ENCODE results near the gene LRRC74A.

LRRC74A gene

DNA sequence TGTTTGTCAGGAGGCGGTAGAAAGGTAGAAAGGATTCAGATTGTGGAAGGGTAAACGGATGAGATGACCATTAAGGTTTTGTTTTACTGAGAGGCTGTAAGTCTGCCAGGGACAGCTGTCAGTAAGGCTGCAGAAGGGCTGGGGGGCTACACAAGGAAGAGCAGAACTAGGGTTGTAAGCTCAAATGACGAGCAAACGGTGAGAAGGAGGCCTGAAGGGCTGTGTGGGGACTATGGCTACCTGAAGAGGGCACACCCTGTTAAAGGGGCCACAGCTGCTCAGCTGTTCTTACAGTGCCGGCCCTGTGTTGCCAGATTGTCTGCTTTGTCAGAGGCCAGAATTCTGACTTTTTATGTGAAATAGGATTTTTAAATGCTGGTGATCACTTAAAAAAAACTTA, 45.8 kb upstream of the LRRC74A start:
- H3K27ac ChIP-seq (ENCODE audit: insufficient read depth in 1 of 2, low read depth in 1 of 2, low read length in 2 of 2, poor library complexity in 1 of 2, severe bottlenecking in 2 of 2): no peak overlapping the region
- ChIA-PET CTCF (interaction anchor here (1.1 to 16.5 kb wide), 6 partner anchors 12 to 66 kb away, joined by 3 to 520 read pairs (median 4); partner anchors contain the start of genes ANGEL1 and VASH1), POLR2A (no interaction called here)
- DNase-seq: no peak
- H3K4me3 ChIP-seq (ENCODE audit: control insufficient read depth in 1 of 7, extremely low read depth in 1 of 7, insufficient read depth in 4 of 7, low read depth in 2 of 7, low read length in 6 of 7): no peak overlapping the region
- H3K27me3 ChIP-seq (replicated peaks in 2 of 5; ENCODE audit: control insufficient read depth in 4 of 5, insufficient read depth in 5 of 5, low read length in 4 of 5): no peaks in the 10 kb centered on the region
- peaks cover 7 to 23% (median 13%) of the 10 kb centered on the region in 4 experiments for H3K36me3 ChIP-seq (ENCODE audit: control insufficient read depth in 4 of 4, insufficient read depth in 4 of 4, low read length in 3 of 4)
- H3K9me3 ChIP-seq (ENCODE audit: control extremely low read depth in 1 of 5, control insufficient read depth in 4 of 5, insufficient read depth in 2 of 5, low read depth in 1 of 5, low read length in 4 of 5): no peaks in the 10 kb centered on the region
- 80% methylated on average over 4 of the region's 5 CpGs for WGBS (ENCODE audit: insufficient coverage)
- peaks cover 0 to 48% (median 37%) of the 10 kb centered on the region in 4 experiments for H3K4me1 ChIP-seq (ENCODE audit: control extremely low read depth in 1 of 4, control insufficient read depth in 4 of 4, insufficient read depth in 4 of 4, low read length in 3 of 4)

- Histone ChIP-seq H3K27me3 (replicated peaks in 2 of 5; ENCODE audit: control insufficient read depth in 4 of 5, insufficient read depth in 5 of 5, low read length in 4 of 5) (no peaks in the 10 kb centered on the region), H3K4me3 (ENCODE audit: control insufficient read depth in 1 of 7, extremely low read depth in 1 of 7, insufficient read depth in 4 of 7, low read depth in 2 of 7, low read length in 6 of 7) (no peak overlapping the region), H3K9me3 (ENCODE audit: control extremely low read depth in 1 of 5, control insufficient read depth in 4 of 5, insufficient read depth in 2 of 5, low read depth in 1 of 5, low read length in 4 of 5) (no peaks in the 10 kb centered on the region), H3K36me3 (ENCODE audit: control insufficient read depth in 4 of 4, insufficient read depth in 4 of 4, low read length in 3 of 4) (peaks cover 7 to 28% (median 13%) of the 10 kb centered on the region in 4 experiments), H3K4me1 (ENCODE audit: control extremely low read depth in 1 of 4, control insufficient read depth in 4 of 4, insufficient read depth in 4 of 4, low read length in 3 of 4) (peaks cover 0 to 44% (median 37%) of the 10 kb centered on the region in 4 experiments), H3K27ac (ENCODE audit: insufficient read depth in 1 of 2, low read depth in 1 of 2, low read length in 2 of 2, poor library complexity in 1 of 2, severe bottlenecking in 2 of 2) (peak overlapping the region in 1 of 2 experiments; percentile 57)
- 95% methylated on average over 10 of the region's 11 CpGs for WGBS (ENCODE audit: insufficient coverage)
- DNase-seq: no peak
- CTCF ChIA-PET: interaction anchor here (1.1 to 16.5 kb wide), 7 partner anchors 12 to 67 kb away, joined by 3 to 520 read pairs (median 4); partner anchors contain the start of genes ANGEL1 and VASH1
- POLR2A ChIA-PET: interaction anchor here (1.3 to 1.7 kb wide), 2 partner anchors 12 to 71 kb away, joined by 3 read pairs; no protein-coding TSS in a partner anchor
These were observed 45.1 kb upstream of the LRRC74A start for GRCh38 chr14:76780875-76781647.

- H3K9me3 ChIP-seq (ENCODE audit: control extremely low read depth in 1 of 5, control insufficient read depth in 4 of 5, insufficient read depth in 2 of 5, low read depth in 1 of 5, low read length in 4 of 5): no peaks in the 10 kb centered on the region
- CTCF ChIA-PET: interaction anchor here (1.6 to 16.5 kb wide), 4 partner anchors 13 to 67 kb away, joined by 4 to 520 read pairs (median 117); partner anchors contain the start of gene VASH1
- no peaks in the 10 kb centered on the region for H3K27me3 ChIP-seq (replicated peaks in 2 of 5; ENCODE audit: control insufficient read depth in 4 of 5, insufficient read depth in 5 of 5, low read length in 4 of 5)
- no peak for DNase-seq
- H3K36me3 ChIP-seq (ENCODE audit: control insufficient read depth in 4 of 4, insufficient read depth in 4 of 4, low read length in 3 of 4): peaks cover 7 to 32% (median 15%) of the 10 kb centered on the region in 4 experiments
- POLR2A ChIA-PET: interaction anchor here (1.3 to 1.7 kb wide), 2 partner anchors 13 to 71 kb away, joined by 3 read pairs; no protein-coding TSS in a partner anchor
- peaks cover 0 to 40% (median 33%) of the 10 kb centered on the region in 4 experiments for H3K4me1 ChIP-seq (ENCODE audit: control extremely low read depth in 1 of 4, control insufficient read depth in 4 of 4, insufficient read depth in 4 of 4, low read length in 3 of 4)
- H3K27ac ChIP-seq (ENCODE audit: insufficient read depth in 1 of 2, low read depth in 1 of 2, low read length in 2 of 2, poor library complexity in 1 of 2, severe bottlenecking in 2 of 2): peak overlapping the region in 1 of 2 experiments; percentile 57
- H3K4me3 ChIP-seq (ENCODE audit: control insufficient read depth in 1 of 7, extremely low read depth in 1 of 7, insufficient read depth in 4 of 7, low read depth in 2 of 7, low read length in 6 of 7): no peak overlapping the region
- WGBS (ENCODE audit: insufficient coverage): no CpG with 5 or more reads among the region's 2 CpGs
These were observed 44.6 kb upstream of the LRRC74A start for GRCh38 chr14:76781648-76782051.

- POLR2A ChIA-PET: interaction anchor here (1.3 to 3.7 kb wide), 3 partner anchors 9 to 72 kb away, joined by 3 to 17 read pairs (median 3); no protein-coding TSS in a partner anchor
- H3K9me3 ChIP-seq (ENCODE audit: control extremely low read depth in 1 of 5, control insufficient read depth in 4 of 5, insufficient read depth in 2 of 5, low read depth in 1 of 5, low read length in 4 of 5): no peaks in the 10 kb centered on the region
- peaks cover 0 to 35% (median 29%) of the 10 kb centered on the region in 4 experiments for H3K4me1 ChIP-seq (ENCODE audit: control extremely low read depth in 1 of 4, control insufficient read depth in 4 of 4, insufficient read depth in 4 of 4, low read length in 3 of 4)
- H3K36me3 ChIP-seq (ENCODE audit: control insufficient read depth in 4 of 4, insufficient read depth in 4 of 4, low read length in 3 of 4): peaks cover 7 to 38% (median 19%) of the 10 kb centered on the region in 4 experiments
- no peaks in the 10 kb centered on the region for H3K27me3 ChIP-seq (replicated peaks in 2 of 5; ENCODE audit: control insufficient read depth in 4 of 5, insufficient read depth in 5 of 5, low read length in 4 of 5)
- no peak for DNase-seq
- CTCF ChIA-PET: interaction anchor here (1.0 to 16.5 kb wide), 8 partner anchors 9 to 315 kb away, joined by 3 to 520 read pairs (median 19); partner anchors contain the start of gene VASH1
- WGBS (ENCODE audit: insufficient coverage): 93% methylated on average over 10 of the region's 10 CpGs
- H3K4me3 ChIP-seq (ENCODE audit: control insufficient read depth in 1 of 7, extremely low read depth in 1 of 7, insufficient read depth in 4 of 7, low read depth in 2 of 7, low read length in 6 of 7): peak overlapping the region in 3 of 7 experiments; percentile 15 to 39 (median 30)
- peak overlapping the region in 1 of 2 experiments; percentile 57 for H3K27ac ChIP-seq (ENCODE audit: insufficient read depth in 1 of 2, low read depth in 1 of 2, low read length in 2 of 2, poor library complexity in 1 of 2, severe bottlenecking in 2 of 2)
These were observed 43.9 kb upstream of the LRRC74A start for GRCh38 chr14:76782115-76782884.

DNA sequence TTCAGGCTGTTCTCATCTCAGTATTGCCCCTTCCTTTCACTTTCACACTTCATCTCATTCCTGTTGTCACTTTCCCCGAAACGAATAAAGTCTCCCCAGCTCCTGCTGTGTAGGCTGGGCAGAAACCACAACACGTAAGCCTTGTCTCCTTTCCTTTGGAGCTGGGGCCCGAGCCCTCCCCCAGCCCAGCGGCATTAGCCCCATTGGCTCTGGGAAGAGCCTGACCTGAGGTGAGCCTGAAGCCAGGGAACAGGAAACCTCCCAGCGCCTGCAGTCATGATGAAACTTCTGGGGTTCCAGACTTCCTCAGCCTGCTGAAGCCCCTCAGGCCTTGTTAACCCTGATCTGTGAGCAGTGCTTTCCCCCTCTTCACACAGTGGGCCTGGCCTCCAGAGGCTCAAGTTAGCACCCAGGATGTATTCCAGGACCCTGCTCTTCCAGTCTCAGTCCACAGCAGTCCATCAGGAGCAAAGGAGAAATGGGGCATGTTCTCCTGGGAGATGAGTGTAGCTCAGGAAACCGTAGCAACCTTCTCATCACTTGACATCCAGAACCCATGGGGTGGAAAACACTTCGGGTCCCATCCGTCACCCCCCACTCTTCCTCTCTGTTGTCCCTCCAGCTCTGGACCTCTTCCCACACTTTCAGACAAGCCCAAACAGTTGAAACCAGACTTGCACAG, 43.2 kb upstream of the LRRC74A start:
- Histone ChIP-seq H3K27ac (ENCODE audit: insufficient read depth in 1 of 2, low read depth in 1 of 2, low read length in 2 of 2, poor library complexity in 1 of 2, severe bottlenecking in 2 of 2) (peak overlapping the region in 1 of 2 experiments; percentile 51), H3K27me3 (replicated peaks in 2 of 5; ENCODE audit: control insufficient read depth in 4 of 5, insufficient read depth in 5 of 5, low read length in 4 of 5) (no peaks in the 10 kb centered on the region), H3K4me3 (ENCODE audit: control insufficient read depth in 1 of 7, extremely low read depth in 1 of 7, insufficient read depth in 4 of 7, low read depth in 2 of 7, low read length in 6 of 7) (peak overlapping the region in 2 of 7 experiments; percentile 30 to 39), H3K4me1 (ENCODE audit: control extremely low read depth in 1 of 4, control insufficient read depth in 4 of 4, insufficient read depth in 4 of 4, low read length in 3 of 4) (peaks cover 0 to 33% (median 26%) of the 10 kb centered on the region in 4 experiments), H3K9me3 (ENCODE audit: control extremely low read depth in 1 of 5, control insufficient read depth in 4 of 5, insufficient read depth in 2 of 5, low read depth in 1 of 5, low read length in 4 of 5) (no peaks in the 10 kb centered on the region), H3K36me3 (ENCODE audit: control insufficient read depth in 4 of 4, insufficient read depth in 4 of 4, low read length in 3 of 4) (peaks cover 7 to 45% (median 26%) of the 10 kb centered on the region in 4 experiments)
- ChIA-PET CTCF (interaction anchor here (1.0 to 16.5 kb wide), 10 partner anchors 7 to 314 kb away, joined by 3 to 520 read pairs (median 16); partner anchors contain the start of gene VASH1), POLR2A (interaction anchor here (2.6 to 3.7 kb wide), 2 partner anchors 10 to 14 kb away, joined by 9 to 17 read pairs; no protein-coding TSS in a partner anchor)
- peak in 2 of 3 donors; percentile 52 to 67 for DNase-seq
- 56% methylated on average over 8 of the region's 9 CpGs for WGBS (ENCODE audit: insufficient coverage)

DNA sequence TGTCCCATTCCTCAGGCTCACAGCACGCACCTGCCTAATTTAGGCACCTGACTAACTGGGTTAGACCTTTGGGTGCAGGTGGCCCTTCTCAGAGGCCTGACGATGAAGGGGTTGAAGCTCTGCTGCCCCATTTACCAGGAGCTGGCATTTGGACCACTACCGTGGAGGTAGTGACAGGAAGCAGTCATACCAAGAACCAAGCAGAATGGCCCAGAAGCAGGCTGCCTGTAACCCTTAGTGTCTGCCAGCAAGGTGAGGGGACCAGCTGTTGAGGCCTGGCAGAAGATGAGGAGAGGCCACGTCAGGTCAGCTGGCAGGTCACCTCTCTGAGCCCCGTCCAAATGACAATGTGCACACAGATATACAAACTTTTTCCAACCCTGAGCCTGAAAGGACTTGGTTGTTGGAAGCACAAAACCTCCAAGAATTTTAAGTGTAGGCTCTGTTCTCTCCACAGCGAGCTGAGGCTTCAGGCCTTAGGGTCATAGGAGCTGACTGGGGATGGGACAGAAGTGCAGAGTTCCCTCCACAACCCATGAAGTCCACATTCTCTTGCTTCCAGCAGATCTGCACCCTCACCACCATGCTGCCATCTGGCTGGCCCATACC, 41.8 kb upstream of the LRRC74A start:
- ChIA-PET CTCF (interaction anchor here (0.7 to 16.5 kb wide), 15 partner anchors 9 to 317 kb away, joined by 3 to 520 read pairs (median 13); partner anchors contain the start of gene VASH1), POLR2A (interaction anchor here (0.6 to 3.7 kb wide), 7 partner anchors 9 to 74 kb away, joined by 3 to 17 read pairs (median 5); no protein-coding TSS in a partner anchor)
- Histone ChIP-seq H3K4me1 (ENCODE audit: control extremely low read depth in 1 of 4, control insufficient read depth in 4 of 4, insufficient read depth in 4 of 4, low read length in 3 of 4) (peaks cover 0 to 33% (median 25%) of the 10 kb centered on the region in 4 experiments), H3K4me3 (ENCODE audit: control insufficient read depth in 1 of 7, extremely low read depth in 1 of 7, insufficient read depth in 4 of 7, low read depth in 2 of 7, low read length in 6 of 7) (no peak overlapping the region), H3K27me3 (replicated peaks in 2 of 5; ENCODE audit: control insufficient read depth in 4 of 5, insufficient read depth in 5 of 5, low read length in 4 of 5) (no peaks in the 10 kb centered on the region), H3K36me3 (ENCODE audit: control insufficient read depth in 4 of 4, insufficient read depth in 4 of 4, low read length in 3 of 4) (peaks cover 6 to 58% (median 38%) of the 10 kb centered on the region in 4 experiments), H3K9me3 (ENCODE audit: control extremely low read depth in 1 of 5, control insufficient read depth in 4 of 5, insufficient read depth in 2 of 5, low read depth in 1 of 5, low read length in 4 of 5) (no peaks in the 10 kb centered on the region), H3K27ac (ENCODE audit: insufficient read depth in 1 of 2, low read depth in 1 of 2, low read length in 2 of 2, poor library complexity in 1 of 2, severe bottlenecking in 2 of 2) (no peak overlapping the region)
- no peak for DNase-seq
- 96% methylated on average over 4 of the region's 6 CpGs for WGBS (ENCODE audit: insufficient coverage)
